AG04450 (cell line): ENCODE measurements around the gene NSD1. TPM values are rescaled to one million over a fixed set of nuclear protein-coding genes. Genes with fewer than 3 reads are reported as not detected.

Source experiments
- CTCF ChIA-PET: fragments of 300-600, 350-600 bp; formaldehyde crosslinking; extraction: SDS; loops from one replicate; lab custom pipeline; 2022; ENCODE audit warnings: antibody characterized with exemption, inconsistent platforms; lab: Charles Lee
- POLR2A ChIA-PET: fragments of 350-600 bp; formaldehyde crosslinking; extraction: SDS; loops from one replicate; lab custom pipeline; 2021; ENCODE audit warnings: antibody characterized with exemption, inconsistent platforms; lab: Yijun Ruan, JAX
- DNase-seq: peaks from one replicate; pipeline ENCODE4 v3.0.0-alpha.2; 2011; ENCODE audit warnings: low read depth, low spot score
- H3K27ac ChIP-seq: one replicate; pipeline ENCODE4 v1.5.1; 2012; ENCODE audit warnings: low read depth, low read length, control low read depth
- H3K27me3 ChIP-seq: one replicate; pipeline ENCODE4 v1.6.0; 2012; ENCODE audit warnings: low read length; ENCODE audit not compliant: control insufficient read depth, insufficient read depth
- H3K4me3 ChIP-seq: 2 replicates; pipeline ENCODE4 v1.5.1; 2011; ENCODE audit warnings: mild to moderate bottlenecking, low read depth, low read length, control low read depth
- H3K9me3 ChIP-seq: 2 replicates; pipeline ENCODE4 v1.5.1; 2012; ENCODE audit warnings: low read length; ENCODE audit not compliant: control insufficient read depth, insufficient read depth
- polyA plus RNA-seq: library from polyadenylated mRNA; depleted of rRNA; stranded (reverse); fragments of >200 nt; gene quantifications from 2 replicates; pipeline ENCODE4 v1.2.3, GENCODE V29; 2011
- TF ChIP-seq, protein P1 (sequence below): IDR thresholded peaks from 2 replicates; pipeline ENCODE4 v1.5.1; 2011; ENCODE audit warnings: low read depth, low read length, control low read depth, inconsistent platforms

Gene NSD1
- polyA plus RNA-seq, 1 experiment = 33.4 TPM

DNA sequence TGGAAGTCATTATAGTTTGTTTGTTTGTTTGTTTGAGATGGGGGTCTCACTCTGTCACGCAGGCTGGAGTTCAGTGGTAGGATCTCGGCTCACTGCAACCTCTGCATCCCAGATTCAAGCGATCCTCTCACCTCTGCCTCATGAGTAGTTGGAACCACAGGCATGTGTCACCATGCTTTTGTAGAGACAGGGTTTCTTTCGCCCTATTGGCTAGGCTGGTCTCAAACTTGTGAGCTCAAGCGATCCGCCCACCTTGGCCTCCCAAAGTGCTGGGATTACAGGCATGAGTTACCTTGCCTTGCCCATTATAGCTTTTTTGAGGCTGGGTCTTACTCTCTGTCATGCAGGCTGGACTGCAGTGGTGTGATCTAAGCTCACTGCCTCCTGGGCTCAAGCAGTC lies 28.8 kb downstream of the NSD1 start:
- TF ChIP-seq, protein P1, sequence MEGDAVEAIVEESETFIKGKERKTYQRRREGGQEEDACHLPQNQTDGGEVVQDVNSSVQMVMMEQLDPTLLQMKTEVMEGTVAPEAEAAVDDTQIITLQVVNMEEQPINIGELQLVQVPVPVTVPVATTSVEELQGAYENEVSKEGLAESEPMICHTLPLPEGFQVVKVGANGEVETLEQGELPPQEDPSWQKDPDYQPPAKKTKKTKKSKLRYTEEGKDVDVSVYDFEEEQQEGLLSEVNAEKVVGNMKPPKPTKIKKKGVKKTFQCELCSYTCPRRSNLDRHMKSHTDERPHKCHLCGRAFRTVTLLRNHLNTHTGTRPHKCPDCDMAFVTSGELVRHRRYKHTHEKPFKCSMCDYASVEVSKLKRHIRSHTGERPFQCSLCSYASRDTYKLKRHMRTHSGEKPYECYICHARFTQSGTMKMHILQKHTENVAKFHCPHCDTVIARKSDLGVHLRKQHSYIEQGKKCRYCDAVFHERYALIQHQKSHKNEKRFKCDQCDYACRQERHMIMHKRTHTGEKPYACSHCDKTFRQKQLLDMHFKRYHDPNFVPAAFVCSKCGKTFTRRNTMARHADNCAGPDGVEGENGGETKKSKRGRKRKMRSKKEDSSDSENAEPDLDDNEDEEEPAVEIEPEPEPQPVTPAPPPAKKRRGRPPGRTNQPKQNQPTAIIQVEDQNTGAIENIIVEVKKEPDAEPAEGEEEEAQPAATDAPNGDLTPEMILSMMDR = no peak
- no peaks in the 10 kb centered on the region for H3K27me3 ChIP-seq
- H3K4me3 ChIP-seq = no peak overlapping the region
- no peak overlapping the region for H3K27ac ChIP-seq
- H3K9me3 ChIP-seq = no peaks in the 10 kb centered on the region
- DNase-seq = no peak
- POLR2A ChIA-PET = no interaction called here
- CTCF ChIA-PET = no interaction called here

DNA sequence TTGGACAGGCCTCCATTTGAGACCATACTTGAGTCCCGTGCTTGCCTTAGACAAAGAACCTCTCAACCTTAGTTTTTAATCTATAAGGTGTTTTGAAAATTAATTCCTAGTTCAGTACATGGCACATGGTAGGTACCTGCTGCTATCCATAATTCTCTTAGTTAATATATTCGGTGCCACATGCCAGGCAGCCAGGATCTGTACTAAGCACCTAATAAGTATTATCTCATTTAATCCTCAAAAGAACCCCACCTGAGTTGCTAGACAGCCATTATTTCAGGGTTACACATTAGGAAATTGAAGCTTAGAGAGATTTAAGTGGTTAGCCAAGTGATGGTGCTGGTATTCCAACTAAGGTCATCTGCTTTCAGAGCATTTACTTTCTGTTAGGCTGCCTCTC lies 29.9 kb downstream of the NSD1 start:
- Histone ChIP-seq H3K4me3 (no peak overlapping the region), H3K27ac (no peak overlapping the region), H3K9me3 (no peaks in the 10 kb centered on the region), H3K27me3 (no peaks in the 10 kb centered on the region)
- TF ChIP-seq, protein P1 = no peak
- ChIA-PET CTCF (interaction anchor here (0.7 kb wide), 1 partner anchor 18 kb away, joined by 3 read pairs; no protein-coding TSS in a partner anchor), POLR2A (interaction anchor here (0.7 kb wide), 1 partner anchor 71 kb away, joined by 7 read pairs; no protein-coding TSS in a partner anchor)
- no peak for DNase-seq

DNA sequence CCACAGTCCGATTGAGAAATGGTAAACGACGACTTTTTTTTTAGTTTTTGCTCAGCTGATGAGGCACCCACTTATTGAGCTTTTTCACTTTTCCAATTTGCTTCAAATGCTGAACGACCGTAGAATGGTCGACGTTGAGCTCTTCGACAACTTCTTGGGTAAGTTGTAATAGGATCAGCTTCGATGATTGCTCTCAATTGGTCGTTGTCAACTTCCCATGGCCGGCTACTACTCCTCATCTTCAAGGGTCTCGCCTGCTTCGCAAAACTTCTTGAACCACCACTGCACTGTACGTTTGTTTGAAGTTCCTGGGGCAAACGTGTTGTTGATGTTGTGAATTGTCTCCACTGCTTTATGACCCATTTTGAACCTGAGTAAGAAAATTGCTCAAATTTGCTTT lies 35.7 kb downstream of the NSD1 start:
- ChIA-PET POLR2A (no interaction called here), CTCF (no interaction called here)
- DNase-seq = no peak

DNA sequence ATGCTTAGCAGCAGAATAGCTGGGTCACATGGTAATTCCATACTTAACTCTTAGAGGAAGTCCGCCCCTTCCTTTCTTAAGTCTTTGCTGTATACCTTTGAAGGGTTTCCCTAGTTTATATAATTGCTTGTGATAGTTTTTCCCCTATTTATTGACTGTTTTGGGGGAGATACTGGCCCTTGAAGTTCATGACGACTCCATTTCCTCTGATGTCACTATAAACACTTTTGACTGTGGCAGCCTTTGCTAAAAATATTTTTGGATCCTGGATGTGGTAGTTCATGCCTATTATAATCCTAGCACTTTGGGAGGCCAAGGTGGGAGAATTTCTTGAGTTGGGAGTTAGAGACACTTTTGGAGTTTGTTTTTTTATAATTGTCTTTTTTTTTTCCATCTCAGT lies 38.4 kb downstream of the NSD1 start:
- no peak overlapping the region for H3K4me3 ChIP-seq
- ChIA-PET CTCF (interaction anchor here (0.7 kb wide), 1 partner anchor 511 kb away, joined by 3 read pairs; no protein-coding TSS in a partner anchor), POLR2A (no interaction called here)
- no peak overlapping the region for H3K27ac ChIP-seq
- no peaks in the 10 kb centered on the region for H3K9me3 ChIP-seq
- H3K27me3 ChIP-seq = no peaks in the 10 kb centered on the region
- TF ChIP-seq, protein P1 = no peak
- no peak for DNase-seq

More for the DNA sequence above, 35.7 kb downstream of the NSD1 start:
- no peak overlapping the region for H3K4me3 ChIP-seq
- no peaks in the 10 kb centered on the region for H3K9me3 ChIP-seq
- H3K27me3 ChIP-seq = no peaks in the 10 kb centered on the region
- H3K27ac ChIP-seq = no peak overlapping the region
- TF ChIP-seq, protein P1 = no peak

DNA sequence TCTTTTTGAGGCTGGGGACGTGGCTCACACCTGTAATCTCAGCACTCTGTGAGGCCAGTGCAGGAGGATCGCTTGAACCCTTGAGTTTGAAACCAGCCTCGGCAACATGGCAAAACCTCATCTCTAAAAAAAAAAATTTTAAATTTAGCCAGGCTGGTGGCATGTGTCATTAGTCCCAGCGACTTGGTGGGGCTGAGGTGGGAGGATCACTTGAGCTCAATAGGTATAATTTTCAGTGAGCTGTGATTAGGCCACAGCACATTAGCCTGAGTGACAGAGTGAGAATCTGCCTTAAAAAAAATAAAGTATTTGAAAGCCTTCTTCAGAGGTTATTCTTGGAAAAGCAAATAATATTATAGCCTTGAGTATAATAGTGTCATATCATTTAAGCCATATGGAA lies 41.8 kb downstream of the NSD1 start:
- no peak overlapping the region for H3K27ac ChIP-seq
- ChIA-PET POLR2A (no interaction called here), CTCF (no interaction called here)
- H3K27me3 ChIP-seq = no peaks in the 10 kb centered on the region
- DNase-seq = no peak
- TF ChIP-seq, protein P1 = no peak
- no peaks in the 10 kb centered on the region for H3K9me3 ChIP-seq
- H3K4me3 ChIP-seq = no peak overlapping the region
